KMS-11 (cell line): ENCODE results near the gene CDHR1.

ENCODE experiments used
- H2AFZ ChIP-seq: fragments of 200-600 bp; sonication (generic); 2 replicates; pipeline ENCODE4 v1.6.1; 2016; ENCODE audit warnings: antibody characterized with exemption, mixed run types, low read depth
- H3K27ac ChIP-seq: fragments of 200-600 bp; sonication (generic); 2 replicates; pipeline ENCODE4 v1.6.1; 2016; ENCODE audit warnings: mild to moderate bottlenecking, mixed run types
- H3K27me3 ChIP-seq: fragments of 200-600 bp; sonication (generic); 2 replicates; pipeline ENCODE4 v1.6.1; 2017; ENCODE audit warnings: mild to moderate bottlenecking, low read depth, mixed run types, moderate library complexity; ENCODE audit not compliant: insufficient read depth
- H3K36me3 ChIP-seq: fragments of 200-600 bp; sonication (generic); 2 replicates; pipeline ENCODE4 v1.6.1; 2017; ENCODE audit warnings: mild to moderate bottlenecking, mixed run types; ENCODE audit not compliant: insufficient read depth
- H3K4me1 ChIP-seq: fragments of 200-600 bp; sonication (generic); 2 replicates; pipeline ENCODE4 v1.6.1; 2016; ENCODE audit warnings: mild to moderate bottlenecking, low read depth, mixed run types; ENCODE audit not compliant: poor library complexity, severe bottlenecking
- H3K4me2 ChIP-seq: fragments of 200-600 bp; sonication (generic); 2 replicates; pipeline ENCODE4 v1.7.0; 2016; ENCODE audit warnings: mild to moderate bottlenecking, mixed run types
- H3K4me3 ChIP-seq: fragments of 200-600 bp; sonication (generic); IDR thresholded peaks from 2 replicates; pipeline ENCODE4 v1.6.1; 2017; ENCODE audit warnings: low read depth, low read length, mixed read lengths; ENCODE audit not compliant: insufficient read depth
- H3K79me2 ChIP-seq: fragments of 200-600 bp; sonication (generic); 2 replicates; pipeline ENCODE4 v1.6.1; 2016; ENCODE audit warnings: low read depth, mixed run types; ENCODE audit not compliant: insufficient read depth
- H3K9ac ChIP-seq: fragments of 200-600 bp; sonication (generic); 2 replicates; pipeline ENCODE4 v1.6.1; 2016; ENCODE audit warnings: mild to moderate bottlenecking, mixed run types
- H4K20me1 ChIP-seq: fragments of 200-600 bp; sonication (generic); 2 replicates; pipeline ENCODE4 v1.6.1; 2016; ENCODE audit warnings: mild to moderate bottlenecking, mixed run types; ENCODE audit not compliant: insufficient read depth
- TF ChIP-seq, protein P1 (sequence below): fragments of 200-600 bp; sonication (generic); conservative IDR thresholded peaks from 2 replicates; pipeline ENCODE4 v1.6.1; 2017; ENCODE audit warnings: low read depth, mild to moderate bottlenecking, antibody characterized with exemption, low read length, moderate library complexity, mixed read lengths

CDHR1 gene

GRCh38 chr10:84237199-84238051 is 43.1 kb downstream of the CDHR1 start:
- Histone ChIP-seq H3K4me2 (no peak overlapping the region), H3K9ac (no peak overlapping the region), H3K27ac (no peak overlapping the region), H3K79me2 (no peaks in the 10 kb centered on the region), H2AFZ (no peak overlapping the region), H3K4me1 (no peaks in the 10 kb centered on the region), H3K36me3 (no peaks in the 10 kb centered on the region), H4K20me1 (no peaks in the 10 kb centered on the region), H3K4me3 (no peak overlapping the region), H3K27me3 (no peaks in the 10 kb centered on the region)
- TF ChIP-seq, protein P1, sequence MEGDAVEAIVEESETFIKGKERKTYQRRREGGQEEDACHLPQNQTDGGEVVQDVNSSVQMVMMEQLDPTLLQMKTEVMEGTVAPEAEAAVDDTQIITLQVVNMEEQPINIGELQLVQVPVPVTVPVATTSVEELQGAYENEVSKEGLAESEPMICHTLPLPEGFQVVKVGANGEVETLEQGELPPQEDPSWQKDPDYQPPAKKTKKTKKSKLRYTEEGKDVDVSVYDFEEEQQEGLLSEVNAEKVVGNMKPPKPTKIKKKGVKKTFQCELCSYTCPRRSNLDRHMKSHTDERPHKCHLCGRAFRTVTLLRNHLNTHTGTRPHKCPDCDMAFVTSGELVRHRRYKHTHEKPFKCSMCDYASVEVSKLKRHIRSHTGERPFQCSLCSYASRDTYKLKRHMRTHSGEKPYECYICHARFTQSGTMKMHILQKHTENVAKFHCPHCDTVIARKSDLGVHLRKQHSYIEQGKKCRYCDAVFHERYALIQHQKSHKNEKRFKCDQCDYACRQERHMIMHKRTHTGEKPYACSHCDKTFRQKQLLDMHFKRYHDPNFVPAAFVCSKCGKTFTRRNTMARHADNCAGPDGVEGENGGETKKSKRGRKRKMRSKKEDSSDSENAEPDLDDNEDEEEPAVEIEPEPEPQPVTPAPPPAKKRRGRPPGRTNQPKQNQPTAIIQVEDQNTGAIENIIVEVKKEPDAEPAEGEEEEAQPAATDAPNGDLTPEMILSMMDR, result no peak

DNA sequence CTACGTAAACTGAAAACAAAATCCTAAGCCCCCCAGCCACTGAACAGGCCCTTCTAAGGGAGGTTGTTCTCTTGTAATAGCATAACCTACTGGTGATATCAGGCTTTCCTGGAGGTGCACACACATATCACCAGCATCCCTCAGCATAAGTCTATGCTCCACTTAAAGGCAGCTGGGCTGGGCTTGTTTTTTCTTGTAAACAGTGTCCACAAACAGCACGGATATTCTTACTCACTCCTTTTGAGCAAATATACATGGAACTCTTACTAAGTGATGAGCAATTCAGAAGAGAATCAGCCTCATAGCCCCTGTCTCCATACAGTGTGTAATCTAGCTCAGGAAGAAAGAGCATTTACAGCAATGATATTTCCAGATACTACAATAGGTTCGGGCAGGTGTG is 44.6 kb downstream of the CDHR1 start:
- H4K20me1 ChIP-seq, result no peaks in the 10 kb centered on the region
- no peaks in the 10 kb centered on the region for H3K27me3 ChIP-seq
- H3K4me2 ChIP-seq, result no peak overlapping the region
- TF ChIP-seq, protein P1, result no peak
- no peaks in the 10 kb centered on the region for H3K36me3 ChIP-seq
- H3K27ac ChIP-seq, result no peak overlapping the region
- no peak overlapping the region for H3K9ac ChIP-seq
- H3K4me1 ChIP-seq, result no peaks in the 10 kb centered on the region
- H2AFZ ChIP-seq, result no peak overlapping the region
- no peaks in the 10 kb centered on the region for H3K79me2 ChIP-seq
- no peak overlapping the region for H3K4me3 ChIP-seq

DNA sequence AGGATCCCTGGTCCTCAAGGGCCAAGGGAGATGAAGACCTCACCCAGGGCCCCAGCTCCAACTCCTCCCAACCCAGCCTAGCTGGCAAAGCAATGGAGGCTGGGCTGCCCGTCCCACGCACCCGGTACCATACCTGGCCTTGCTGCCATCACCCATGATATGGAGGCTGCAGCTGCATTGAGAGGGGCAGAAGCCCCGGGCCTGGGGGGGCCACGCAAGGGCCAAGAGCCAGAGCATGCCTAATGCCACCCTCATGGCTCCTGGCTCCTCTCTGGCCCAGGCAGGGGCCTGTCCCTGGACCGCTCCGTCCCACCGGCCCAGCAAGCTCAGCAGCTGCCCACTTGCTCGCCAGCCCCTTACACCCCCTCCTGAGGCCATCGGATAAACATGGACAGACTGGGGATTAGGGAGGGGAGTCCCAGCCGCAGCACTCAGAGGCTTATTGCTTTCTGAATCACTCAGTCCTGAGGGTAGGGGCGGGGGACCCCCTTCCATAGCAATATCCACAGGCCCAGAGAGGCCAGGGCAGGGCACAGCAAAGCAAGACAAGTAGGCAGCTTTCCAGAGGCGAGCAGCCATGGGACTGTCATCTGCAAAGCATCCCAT is 47.0 kb downstream of the CDHR1 start, which contains the start of gene LRIT1:
LRIT1 (minus strand) TSS at position 362 of the 606 bp plus-strand sequence; CDS start at position 255, 107 bp downstream.
- Histone ChIP-seq H3K4me1 (no peaks in the 10 kb centered on the region), H4K20me1 (no peaks in the 10 kb centered on the region), H3K36me3 (no peaks in the 10 kb centered on the region), H3K27me3 (no peaks in the 10 kb centered on the region), H3K4me3 (no peak within 1 kb of the TSS), H3K4me2 (no peak within 1 kb of the TSS), H3K9ac (no peak within 1 kb of the TSS), H3K79me2 (no peaks in the 10 kb centered on the region), H3K27ac (no peak within 1 kb of the TSS), H2AFZ (no peak within 1 kb of the TSS)
- TF ChIP-seq, protein P1, result no peak

DNA sequence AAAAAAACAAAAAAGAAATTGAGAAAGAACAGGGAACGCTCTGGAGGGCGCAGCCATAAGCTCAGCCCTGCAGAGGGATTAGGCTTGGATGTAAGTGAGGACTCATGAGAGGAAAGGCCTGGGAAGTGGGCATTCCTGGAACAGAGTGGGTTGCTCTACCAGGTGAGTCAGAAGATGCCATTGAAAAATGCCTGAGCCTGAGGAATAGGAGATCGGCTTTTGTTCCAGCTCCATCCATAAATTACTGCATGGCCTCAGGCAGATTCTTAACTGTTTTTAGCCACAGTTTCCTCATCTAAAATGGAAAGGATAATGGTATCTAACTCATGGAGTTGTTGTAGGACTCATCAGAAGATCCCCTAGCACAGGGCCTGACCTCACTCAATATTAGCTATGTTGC is 49.4 kb downstream of the CDHR1 start:
- H3K79me2 ChIP-seq, result no peaks in the 10 kb centered on the region
- H3K27ac ChIP-seq, result no peak overlapping the region
- TF ChIP-seq, protein P1, result no peak
- no peak overlapping the region for H3K4me3 ChIP-seq
- no peaks in the 10 kb centered on the region for H3K36me3 ChIP-seq
- H3K4me1 ChIP-seq, result no peaks in the 10 kb centered on the region
- H4K20me1 ChIP-seq, result no peaks in the 10 kb centered on the region
- H3K4me2 ChIP-seq, result no peak overlapping the region
- no peak overlapping the region for H2AFZ ChIP-seq
- H3K9ac ChIP-seq, result no peak overlapping the region
- no peaks in the 10 kb centered on the region for H3K27me3 ChIP-seq
